Neural progenitor cell (in vitro differentiated cells): Measurements from ENCODE around the gene SDK1.

Experiments
- EZH2 ChIP-seq: fragments of 200-600 bp; sonication (generic); IDR thresholded peaks from 2 replicates; pipeline ENCODE4 v1.6.1; 2017; ENCODE audit warnings: antibody characterized with exemption, mild to moderate bottlenecking, moderate library complexity
- TF ChIP-seq, protein P1 (sequence below): fragments of 200-600 bp; sonication (generic); IDR thresholded peaks from 2 replicates; pipeline ENCODE4 v1.5.1; 2017; ENCODE audit warnings: antibody characterized with exemption, mild to moderate bottlenecking

DNA sequence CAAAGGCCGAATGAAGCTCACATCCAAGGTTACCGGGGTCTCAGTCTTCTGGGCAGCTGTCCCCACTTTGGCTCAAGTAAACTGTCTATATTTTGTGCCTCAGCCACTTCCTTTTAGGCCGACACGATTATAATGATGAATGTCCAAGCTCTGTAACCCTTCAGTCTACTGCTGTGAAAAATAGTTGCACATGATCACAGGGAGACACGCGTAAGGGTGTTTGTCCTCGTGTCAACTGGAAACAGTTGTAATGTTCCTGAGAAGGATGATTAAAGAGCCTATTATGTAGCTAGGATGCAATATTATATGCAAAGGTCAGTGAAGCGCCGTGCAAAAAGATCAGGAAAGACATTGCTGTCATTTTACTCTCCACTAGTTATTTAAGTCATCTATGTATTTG lies 559.9 kb downstream of the SDK1 start:
- TF ChIP-seq, protein P1, sequence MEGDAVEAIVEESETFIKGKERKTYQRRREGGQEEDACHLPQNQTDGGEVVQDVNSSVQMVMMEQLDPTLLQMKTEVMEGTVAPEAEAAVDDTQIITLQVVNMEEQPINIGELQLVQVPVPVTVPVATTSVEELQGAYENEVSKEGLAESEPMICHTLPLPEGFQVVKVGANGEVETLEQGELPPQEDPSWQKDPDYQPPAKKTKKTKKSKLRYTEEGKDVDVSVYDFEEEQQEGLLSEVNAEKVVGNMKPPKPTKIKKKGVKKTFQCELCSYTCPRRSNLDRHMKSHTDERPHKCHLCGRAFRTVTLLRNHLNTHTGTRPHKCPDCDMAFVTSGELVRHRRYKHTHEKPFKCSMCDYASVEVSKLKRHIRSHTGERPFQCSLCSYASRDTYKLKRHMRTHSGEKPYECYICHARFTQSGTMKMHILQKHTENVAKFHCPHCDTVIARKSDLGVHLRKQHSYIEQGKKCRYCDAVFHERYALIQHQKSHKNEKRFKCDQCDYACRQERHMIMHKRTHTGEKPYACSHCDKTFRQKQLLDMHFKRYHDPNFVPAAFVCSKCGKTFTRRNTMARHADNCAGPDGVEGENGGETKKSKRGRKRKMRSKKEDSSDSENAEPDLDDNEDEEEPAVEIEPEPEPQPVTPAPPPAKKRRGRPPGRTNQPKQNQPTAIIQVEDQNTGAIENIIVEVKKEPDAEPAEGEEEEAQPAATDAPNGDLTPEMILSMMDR: no peak
- TF ChIP-seq EZH2: no peak
